Stomach smooth muscle (tissue), 2 donors: ENCODE data around the gene BASP1.
"Not testable (repeated sequence)": the region's sequence is repeated elsewhere in the genome, so short reads cannot be mapped to it uniquely, and the experiment has no call there.

Experiments
- H3K27ac ChIP-seq: one replicate; pipeline ENCODE4 v1.7.0; 2013; ENCODE audit warnings: mild to moderate bottlenecking, low read length, inconsistent platforms
- H3K27me3 ChIP-seq, 2 donors: one replicate each; pipeline ENCODE4 v1.7.0; 2013; ENCODE audit warnings: low read length in 2 of 2; ENCODE audit not compliant: insufficient read depth in 2 of 2, control insufficient read depth in 1 of 2
- H3K36me3 ChIP-seq, 2 donors: one replicate each; pipeline ENCODE4 v1.7.0; 2013; ENCODE audit warnings: low read length in 2 of 2; ENCODE audit not compliant: control insufficient read depth in 2 of 2, insufficient read depth in 2 of 2
- H3K4me1 ChIP-seq: one replicate; pipeline ENCODE4 v1.7.0; 2013; ENCODE audit warnings: low read length; ENCODE audit not compliant: control insufficient read depth, insufficient read depth
- H3K4me3 ChIP-seq, 2 donors: one replicate each; pipeline ENCODE4 v1.7.0; 2013; ENCODE audit warnings: low read length in 2 of 2
- H3K9ac ChIP-seq, 2 donors: one replicate each; pipeline ENCODE4 v1.7.0; 2013; ENCODE audit warnings: low read length in 2 of 2, mild to moderate bottlenecking in 1 of 2
- H3K9me3 ChIP-seq, 2 donors: one replicate each; pipeline ENCODE4 v1.7.0; 2013; ENCODE audit warnings: low read length in 2 of 2; ENCODE audit not compliant: control insufficient read depth in 2 of 2
- donor health status: healthy.
- donor health status: Pancreatic carcinoma.

Gene BASP1

DNA sequence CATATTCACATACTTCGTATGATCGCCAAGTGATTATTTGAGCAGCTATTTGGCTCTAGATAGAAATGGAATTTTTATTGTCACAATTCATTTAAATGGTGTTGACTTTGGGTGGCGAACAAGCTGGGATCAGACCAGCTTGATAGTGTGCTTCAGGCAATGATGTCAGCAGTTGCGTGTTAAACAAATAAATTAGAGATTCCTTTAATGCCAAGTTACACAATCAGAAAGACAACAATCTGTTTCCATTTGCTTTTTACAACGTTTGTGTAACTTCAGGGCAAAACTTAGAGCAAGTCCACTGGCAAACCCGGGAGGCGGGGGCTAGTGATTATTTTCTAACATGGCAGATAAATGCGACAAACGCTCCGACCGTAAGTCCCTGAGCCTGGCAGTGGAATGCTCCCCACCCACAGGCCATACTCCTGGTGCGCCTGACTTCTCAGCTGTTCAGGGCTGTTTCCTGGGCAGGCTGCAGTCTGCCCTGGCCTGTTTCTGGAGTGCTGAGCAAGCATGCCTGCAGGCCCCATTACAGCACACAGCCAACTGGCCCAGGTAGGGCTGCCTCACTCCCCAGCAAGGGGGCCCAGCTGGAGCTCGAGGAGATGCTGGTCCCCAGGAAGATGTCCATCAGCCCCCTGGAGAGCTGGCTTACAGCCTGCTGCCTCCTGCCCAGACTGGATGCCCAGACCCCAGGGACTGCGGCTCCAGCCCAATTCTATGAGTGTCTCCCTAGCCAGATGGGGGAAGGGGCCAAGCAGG, 88.7 kb downstream of the BASP1 start:
- H3K4me1 ChIP-seq: no peaks in the 10 kb centered on the region
- H3K36me3 ChIP-seq: no peaks in the 10 kb centered on the region
- H3K9me3 ChIP-seq: no peaks in the 10 kb centered on the region
- no peaks in the 10 kb centered on the region for H3K27me3 ChIP-seq
- H3K4me3 ChIP-seq: no peak overlapping the region
- no peak overlapping the region for H3K27ac ChIP-seq
- H3K9ac ChIP-seq: no peak overlapping the region

DNA sequence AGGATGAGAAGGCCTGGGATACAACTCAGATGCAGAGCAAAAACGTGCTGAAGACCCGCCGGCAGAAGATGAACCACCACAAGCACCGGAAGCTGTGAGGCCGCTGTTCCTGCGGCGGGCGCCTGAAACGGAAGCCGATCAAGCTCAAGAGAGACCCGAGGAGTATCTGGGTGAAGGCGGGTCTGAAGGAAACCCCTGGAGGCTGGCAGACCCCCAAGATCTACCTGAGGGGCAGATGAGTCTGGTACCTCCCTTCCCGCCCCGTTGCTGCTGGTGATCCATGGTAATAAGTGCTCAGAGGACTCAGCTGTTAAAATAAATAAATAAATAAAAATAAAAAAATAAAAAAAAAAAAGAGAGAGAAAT, 89.3 kb downstream of the BASP1 start:
- no peak overlapping the region for H3K4me3 ChIP-seq
- no peaks in the 10 kb centered on the region for H3K9me3 ChIP-seq
- no peak overlapping the region for H3K27ac ChIP-seq
- H3K36me3 ChIP-seq: no peaks in the 10 kb centered on the region
- no peaks in the 10 kb centered on the region for H3K27me3 ChIP-seq
- no peaks in the 10 kb centered on the region for H3K4me1 ChIP-seq
- H3K9ac ChIP-seq: no peak overlapping the region

DNA sequence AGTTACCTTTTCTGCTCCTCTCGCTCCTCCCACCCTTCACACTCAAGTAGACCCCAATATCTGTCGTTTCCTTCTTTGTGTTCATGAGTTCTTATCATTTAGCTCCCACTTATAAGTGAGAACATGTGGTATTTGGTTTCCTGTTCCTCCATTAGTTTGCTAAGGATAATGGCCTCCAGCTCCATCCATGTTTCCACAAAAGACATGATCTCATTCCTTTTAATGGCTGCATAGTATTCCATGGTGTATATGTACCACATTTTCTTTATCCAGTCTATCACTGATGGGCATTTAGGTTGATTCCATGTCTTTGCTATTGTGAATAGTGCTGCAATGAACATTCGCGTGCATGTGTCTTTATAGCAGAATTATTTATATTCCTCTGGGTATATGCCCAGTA, 90.0 kb downstream of the BASP1 start:
- H3K4me1 ChIP-seq, H3K9me3 ChIP-seq, H3K9ac ChIP-seq, H3K36me3 ChIP-seq, H3K4me3 ChIP-seq, H3K27ac ChIP-seq, H3K27me3 ChIP-seq: not testable (repeated sequence)

DNA sequence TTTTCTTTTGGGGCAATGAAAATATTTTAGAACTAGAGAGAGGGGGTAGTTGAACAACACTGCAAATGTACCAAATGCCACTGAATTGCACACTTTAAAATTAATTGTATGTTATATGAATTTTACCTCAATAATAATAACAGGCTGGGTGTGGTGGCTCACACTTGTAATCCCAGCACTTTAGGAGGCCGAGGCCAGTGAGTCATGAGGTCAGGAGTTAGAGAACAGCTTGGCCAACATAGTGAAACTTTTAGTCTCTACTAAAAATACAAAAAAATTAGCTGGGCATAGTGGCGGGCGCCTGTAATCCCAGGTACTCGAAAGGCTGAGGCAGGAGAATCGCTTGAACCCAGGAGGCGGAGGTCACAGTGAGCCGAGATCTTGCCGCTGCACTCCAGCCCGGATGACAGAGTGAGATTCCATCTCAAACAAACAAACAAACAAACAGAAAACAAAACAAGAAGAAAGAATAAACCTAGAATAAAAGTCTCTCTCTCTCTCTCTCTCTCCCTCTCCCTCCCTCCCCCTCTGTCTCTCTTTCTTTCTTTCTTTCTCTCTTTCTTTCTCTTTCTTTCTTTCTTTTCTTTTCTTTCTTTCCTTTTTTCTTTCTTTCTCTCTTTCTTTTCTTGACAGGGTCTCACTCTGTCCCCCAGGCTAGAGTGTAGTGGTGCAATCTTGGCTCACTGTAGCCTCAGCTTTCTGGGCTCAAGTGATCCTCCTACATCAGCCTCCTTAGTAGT, 91.1 kb downstream of the BASP1 start:
- Histone ChIP-seq H3K4me3 (no peak overlapping the region), H3K27ac (no peak overlapping the region), H3K27me3 (no peaks in the 10 kb centered on the region), H3K9ac (no peak overlapping the region), H3K4me1 (no peaks in the 10 kb centered on the region), H3K36me3 (no peaks in the 10 kb centered on the region), H3K9me3 (no peaks in the 10 kb centered on the region)

DNA sequence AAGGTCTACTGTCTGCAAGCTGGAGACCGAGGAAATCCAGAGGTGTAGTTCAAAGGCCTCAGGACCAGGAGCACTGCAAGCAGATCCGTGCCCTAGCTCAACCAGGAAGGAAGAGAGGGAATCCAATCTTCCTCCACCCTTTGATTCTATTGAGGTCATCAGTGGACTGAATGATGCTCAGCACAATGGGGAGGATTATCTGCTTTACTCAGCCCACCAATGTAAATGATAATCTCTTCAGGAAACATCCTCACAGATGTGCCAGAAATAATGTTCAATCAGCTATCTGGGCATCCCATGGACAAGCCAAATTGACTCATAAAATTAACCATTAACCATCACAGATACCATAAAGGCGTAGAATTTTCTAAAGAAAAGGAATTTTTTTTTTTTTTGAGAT, 92.0 kb downstream of the BASP1 start:
- H3K4me3 ChIP-seq: no peak overlapping the region
- no peak overlapping the region for H3K9ac ChIP-seq
- no peaks in the 10 kb centered on the region for H3K36me3 ChIP-seq
- no peaks in the 10 kb centered on the region for H3K27me3 ChIP-seq
- H3K4me1 ChIP-seq: no peaks in the 10 kb centered on the region
- no peak overlapping the region for H3K27ac ChIP-seq
- no peaks in the 10 kb centered on the region for H3K9me3 ChIP-seq

DNA sequence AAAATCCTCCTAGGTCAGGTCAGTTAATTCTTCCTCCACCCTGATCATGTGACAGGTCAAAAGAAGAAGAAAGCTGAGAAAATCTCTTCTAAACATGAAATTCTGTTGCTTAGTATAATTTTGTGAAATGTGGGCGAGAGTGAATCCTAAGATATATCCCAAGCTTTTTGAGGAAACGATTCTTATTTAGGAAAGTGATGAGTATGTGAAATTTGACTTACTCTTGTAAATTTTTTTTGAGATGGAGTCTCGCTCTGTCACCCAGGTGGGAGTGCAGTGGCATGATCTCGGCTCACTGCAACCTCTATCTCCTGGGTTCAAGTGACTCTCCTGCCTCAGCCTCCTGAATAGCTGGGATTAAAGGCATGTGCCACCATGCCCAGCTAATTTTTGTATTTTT, 93.1 kb downstream of the BASP1 start:
- H3K36me3 ChIP-seq, H3K27ac ChIP-seq, H3K27me3 ChIP-seq, H3K4me3 ChIP-seq, H3K4me1 ChIP-seq, H3K9me3 ChIP-seq, H3K9ac ChIP-seq: not testable (repeated sequence)

DNA sequence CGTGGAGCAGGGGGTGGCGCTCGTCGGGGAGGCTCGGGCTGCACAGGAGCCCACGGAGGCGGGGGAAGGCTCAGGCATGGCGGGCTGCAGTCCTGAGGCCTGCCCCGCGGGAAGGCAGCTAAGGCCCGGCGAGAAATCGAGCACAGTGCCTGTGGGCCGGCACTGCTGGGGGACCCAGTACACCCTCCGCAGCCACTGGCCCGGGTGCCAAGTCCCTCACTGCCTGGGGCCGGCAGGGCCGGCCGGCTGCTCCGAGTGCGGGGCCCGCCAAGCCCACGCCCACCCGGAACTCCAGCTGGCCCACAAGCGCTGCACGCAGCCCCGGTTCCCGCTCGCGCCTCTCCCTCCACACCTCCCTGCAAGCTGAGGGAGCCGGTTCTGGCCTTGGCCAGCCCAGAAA, 94.4 kb downstream of the BASP1 start:
- not testable (repeated sequence) for H3K36me3 ChIP-seq, H3K4me1 ChIP-seq, H3K9ac ChIP-seq

DNA sequence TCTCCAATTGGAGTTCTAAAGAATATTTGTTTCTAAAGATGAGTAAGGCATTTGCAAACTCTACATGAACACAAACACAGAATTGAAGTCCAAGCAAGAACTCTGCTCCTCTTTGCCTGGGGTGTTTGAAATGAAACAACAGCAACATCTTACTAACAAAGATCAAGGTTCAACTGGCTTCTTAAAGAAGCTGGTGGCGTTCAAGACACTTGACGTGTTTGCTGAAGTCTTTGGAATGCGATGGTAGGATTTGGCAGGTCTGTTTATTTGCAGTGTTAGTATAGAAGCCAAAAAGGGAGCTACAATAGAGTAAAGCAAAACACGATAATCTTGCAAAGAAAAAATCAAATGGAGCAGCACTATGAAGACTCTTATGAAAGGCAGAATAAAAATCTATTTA, 94.9 kb downstream of the BASP1 start:
- H3K9ac ChIP-seq: no peak overlapping the region
- no peak overlapping the region for H3K4me3 ChIP-seq
- H3K36me3 ChIP-seq: no peaks in the 10 kb centered on the region
- H3K4me1 ChIP-seq: no peaks in the 10 kb centered on the region
- no peak overlapping the region for H3K27ac ChIP-seq
- H3K27me3 ChIP-seq: no peaks in the 10 kb centered on the region
- no peaks in the 10 kb centered on the region for H3K9me3 ChIP-seq

More for the DNA sequence above, 94.4 kb downstream of the BASP1 start:
- H3K9me3 ChIP-seq, H3K27ac ChIP-seq, H3K27me3 ChIP-seq, H3K4me3 ChIP-seq: not testable (repeated sequence)

DNA sequence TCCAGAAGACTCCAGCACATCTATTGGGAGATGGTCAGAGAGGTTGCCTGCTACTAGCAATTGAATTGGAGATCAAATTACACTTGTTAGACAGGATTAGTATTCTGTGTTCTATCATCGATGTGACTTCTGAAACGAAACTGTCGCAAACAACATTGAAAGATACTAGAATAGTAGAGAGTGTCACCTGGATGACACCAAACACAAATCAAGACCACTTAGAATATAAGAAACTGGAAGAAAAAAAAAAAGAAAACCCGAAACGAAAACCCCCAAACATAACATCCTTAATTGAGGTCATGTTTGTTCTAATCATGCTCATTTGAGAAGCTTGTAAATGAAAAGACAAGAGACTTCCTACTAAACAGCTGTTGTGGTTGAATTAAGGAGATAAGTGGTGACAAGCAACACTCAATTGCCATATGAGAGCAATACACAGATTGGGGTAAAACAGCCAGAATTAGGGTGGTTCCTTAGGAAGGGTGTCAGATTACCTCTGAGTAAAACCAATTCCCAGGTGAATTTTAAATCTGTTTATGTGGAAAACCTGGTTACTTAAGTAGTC, 97.6 kb downstream of the BASP1 start:
- Histone ChIP-seq H3K27me3 (no peaks in the 10 kb centered on the region), H3K27ac (no peak overlapping the region), H3K36me3 (no peaks in the 10 kb centered on the region)

DNA sequence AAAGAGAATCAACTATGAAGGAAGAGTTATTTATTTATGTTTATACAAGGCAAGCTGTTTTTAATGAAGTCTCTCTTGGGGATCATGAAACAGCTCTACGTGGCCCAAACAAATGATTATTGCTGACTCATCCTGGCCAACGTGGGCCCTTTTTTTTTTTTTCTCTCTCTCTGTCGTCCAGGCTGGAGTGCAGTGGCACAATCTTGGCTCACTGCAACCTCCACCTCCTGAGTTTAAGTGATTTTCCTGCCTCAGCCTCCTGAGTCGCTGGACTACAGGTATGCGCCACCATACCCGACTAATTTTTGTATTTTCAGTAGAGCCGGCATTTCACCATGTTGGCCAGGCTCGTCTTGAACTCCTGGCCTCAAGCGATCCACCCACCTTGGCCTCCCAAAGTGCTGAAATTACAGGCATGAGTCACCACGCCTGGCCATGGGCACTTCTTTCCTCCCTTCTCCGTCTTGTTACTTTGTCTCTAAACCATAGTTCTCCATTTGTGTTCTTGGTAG, 98.3 kb downstream of the BASP1 start:
- Histone ChIP-seq H3K9ac (no peak overlapping the region), H3K4me3 (no peak overlapping the region), H3K27me3 (no peaks in the 10 kb centered on the region), H3K36me3 (no peaks in the 10 kb centered on the region), H3K27ac (no peak overlapping the region), H3K9me3 (no peaks in the 10 kb centered on the region), H3K4me1 (no peaks in the 10 kb centered on the region)

More for the DNA sequence above, 97.6 kb downstream of the BASP1 start:
- Histone ChIP-seq H3K9ac (no peak overlapping the region), H3K9me3 (no peaks in the 10 kb centered on the region), H3K4me3 (no peak overlapping the region), H3K4me1 (no peaks in the 10 kb centered on the region)

DNA sequence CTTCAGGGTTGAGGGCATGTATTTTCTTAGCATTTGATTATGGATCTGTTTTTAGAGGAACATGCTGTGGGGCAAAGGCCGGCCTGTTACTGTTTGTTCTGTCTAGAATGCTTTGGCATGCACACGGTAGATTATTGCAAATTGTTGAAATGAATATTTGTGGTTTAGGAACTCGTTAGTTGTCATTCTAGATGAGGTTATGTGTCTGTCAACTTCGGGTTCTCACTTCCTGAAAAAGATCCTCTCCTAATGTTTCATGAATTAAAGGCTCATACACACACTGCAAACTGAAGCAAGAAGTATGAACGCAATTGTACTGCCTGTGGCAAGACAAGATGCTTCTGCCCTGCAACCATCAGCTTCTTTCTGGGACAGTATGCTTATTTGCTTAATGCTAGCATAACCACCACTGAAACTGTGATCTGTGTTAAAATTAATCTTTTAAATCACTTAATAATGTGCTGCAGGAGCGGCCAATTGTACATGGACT, 99.6 kb downstream of the BASP1 start:
- Histone ChIP-seq H3K27me3 (no peaks in the 10 kb centered on the region), H3K36me3 (no peaks in the 10 kb centered on the region), H3K4me1 (no peaks in the 10 kb centered on the region), H3K4me3 (no peak overlapping the region), H3K27ac (no peak overlapping the region), H3K9ac (no peak overlapping the region), H3K9me3 (no peaks in the 10 kb centered on the region)
